Jurkat, Clone E6-1 (cell line): ENCODE measurements around the gene DCLRE1A.
"Not testable (repeated sequence)": the region's sequence is repeated elsewhere in the genome, so short reads cannot be mapped to it uniquely, and the experiment has no call there.

Experiments
- DNase-seq: peaks from one replicate; pipeline ENCODE4 v3.0.0-alpha.2; 2011; ENCODE audit warnings: low read depth, low spot score
- H3K4me3 ChIP-seq: 2 replicates; pipeline ENCODE4 v1.5.1; 2011; ENCODE audit warnings: mild to moderate bottlenecking, low read length, control low read depth, moderate library complexity

The DCLRE1A gene

DNA sequence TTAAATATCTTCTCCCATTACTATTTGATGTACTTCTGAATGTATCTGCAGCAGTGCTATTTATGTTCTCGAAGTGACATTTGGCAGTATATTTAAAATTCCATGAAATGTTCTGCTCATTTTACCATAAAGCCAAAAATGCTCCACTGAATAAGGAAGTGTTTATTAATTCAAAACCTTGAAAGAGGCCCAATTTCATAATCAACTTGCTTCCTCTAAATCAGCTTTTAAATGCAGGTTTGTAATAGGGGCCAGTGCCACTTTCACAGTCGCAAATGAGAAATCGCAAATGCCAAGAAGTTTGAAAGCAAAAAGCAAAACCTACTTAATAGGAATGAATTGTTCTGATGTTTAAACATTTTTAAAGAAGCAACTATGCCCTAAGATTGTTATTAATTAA is 12.0 kb upstream of the DCLRE1A start:
- no peak for DNase-seq
- H3K4me3 ChIP-seq = no peak overlapping the region

DNA sequence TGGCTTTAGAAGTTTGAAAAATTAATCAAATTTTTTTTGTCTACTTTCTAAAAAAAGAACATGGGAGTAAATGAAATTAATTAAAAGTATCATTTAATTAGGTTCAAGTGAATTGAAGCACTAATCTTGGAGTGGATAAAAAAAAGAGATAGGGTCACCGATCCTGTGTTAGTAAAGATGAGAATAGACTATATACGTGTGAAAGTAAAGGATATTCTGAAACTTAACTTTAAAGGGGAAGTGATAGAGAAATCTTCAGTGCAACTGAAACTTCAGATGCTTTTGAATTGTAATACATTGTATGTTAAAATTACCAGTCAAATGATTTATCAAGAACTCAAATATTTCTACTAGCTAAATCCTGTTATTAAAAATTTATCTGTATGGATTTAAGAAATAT is 5.4 kb upstream of the DCLRE1A start:
- no peak overlapping the region for H3K4me3 ChIP-seq
- DNase-seq = no peak

DNA sequence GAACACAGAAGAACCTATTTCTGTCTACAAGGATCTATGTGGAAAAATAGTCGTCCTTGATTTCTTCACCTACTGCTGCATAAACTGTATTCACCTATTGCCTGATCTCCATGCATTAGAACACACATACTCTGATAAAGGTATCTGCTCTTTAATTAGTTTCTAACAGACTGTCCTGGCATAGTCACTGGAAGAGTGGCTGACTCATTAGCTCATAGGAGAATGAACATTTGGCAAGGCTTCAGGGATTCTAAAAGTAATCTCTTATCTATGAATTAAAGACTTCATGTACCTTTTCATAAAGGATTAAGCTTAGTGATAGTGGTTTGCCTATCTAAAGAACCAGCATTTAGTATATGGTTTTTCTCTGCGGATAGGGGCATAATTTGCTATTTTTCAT is 4.7 kb upstream of the DCLRE1A start:
- DNase-seq = no peak

DNA sequence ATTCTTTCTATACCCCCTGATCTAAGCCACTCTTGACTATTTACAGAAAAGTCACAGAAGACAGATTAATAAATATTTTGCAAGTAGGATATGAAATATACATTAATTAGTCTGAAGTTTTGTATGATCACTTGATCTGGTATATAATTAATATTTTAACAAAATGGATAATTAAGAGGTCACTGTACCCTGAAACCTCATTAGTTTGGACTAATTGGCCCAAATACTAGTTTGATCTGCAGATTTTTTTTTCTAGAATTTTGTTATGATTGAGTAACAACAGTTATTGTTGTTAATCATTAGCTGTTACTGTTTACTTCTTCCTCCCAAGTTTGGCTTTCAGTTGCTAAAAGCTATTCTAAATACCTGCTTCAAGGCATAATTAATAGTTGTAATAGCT is 3.3 kb upstream of the DCLRE1A start:
- no peak for DNase-seq
- H3K4me3 ChIP-seq = no peak overlapping the region

More for the DNA sequence above, 4.7 kb upstream of the DCLRE1A start:
- H3K4me3 ChIP-seq = no peak overlapping the region

DNA sequence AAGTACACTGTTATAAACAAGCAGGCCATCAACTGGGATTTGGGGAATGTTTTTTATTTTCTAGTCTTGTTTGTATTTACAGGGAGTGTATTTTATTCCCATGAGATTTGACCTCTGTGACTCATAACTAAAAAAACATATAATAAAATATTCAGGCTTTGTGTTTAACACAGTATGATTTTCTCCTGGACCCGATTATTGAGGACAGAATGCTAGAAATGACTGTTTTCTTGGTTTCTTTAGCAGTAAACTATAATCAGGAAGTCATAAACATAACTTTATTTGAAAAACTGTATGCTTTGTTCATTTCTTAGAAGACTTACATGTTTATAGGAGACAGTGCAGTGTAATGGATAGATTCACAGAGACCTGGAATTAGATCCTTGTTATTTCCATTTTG is 2.7 kb upstream of the DCLRE1A start:
- DNase-seq = no peak
- no peak overlapping the region for H3K4me3 ChIP-seq

DNA sequence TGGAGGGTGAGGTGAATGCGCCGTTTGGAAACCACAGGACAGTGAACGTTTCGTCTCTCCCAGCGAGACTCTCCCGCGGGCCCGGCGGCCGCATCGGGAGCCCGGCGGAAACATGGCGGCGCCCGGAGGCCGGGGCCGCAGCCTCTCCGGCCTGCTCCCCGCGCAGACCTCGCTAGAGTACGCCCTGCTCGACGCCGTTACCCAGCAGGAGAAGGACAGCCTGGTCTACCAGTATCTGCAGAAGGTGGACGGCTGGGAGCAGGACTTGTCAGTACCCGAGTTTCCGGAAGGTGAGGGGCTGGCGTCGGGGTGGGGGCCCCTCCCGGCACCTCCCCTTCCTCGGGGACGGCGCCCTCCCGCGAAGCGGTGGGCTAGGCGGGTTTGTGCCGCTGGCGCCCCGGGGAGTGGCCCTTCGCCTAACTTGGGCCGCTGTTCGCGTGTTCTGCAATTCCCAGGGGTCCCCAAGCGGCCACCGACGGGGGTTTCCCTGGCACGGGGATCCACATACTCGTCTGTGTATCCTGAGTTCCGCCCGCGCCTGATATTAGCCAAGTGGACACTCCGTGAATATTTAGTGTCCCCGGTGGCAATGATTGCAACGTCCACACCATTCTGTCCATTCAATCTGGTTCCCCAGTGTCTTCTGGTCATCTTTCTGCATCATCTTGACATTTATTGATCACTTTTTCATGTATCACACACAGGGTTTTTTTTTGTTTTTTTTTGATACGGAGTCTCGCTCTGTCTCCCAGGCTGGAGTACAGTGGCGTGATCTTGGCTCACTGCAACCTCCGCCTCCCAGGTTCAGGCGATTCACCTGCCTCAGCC is 1.1 kb upstream of the DCLRE1A start:
- peak overlapping the region; percentile 87 for H3K4me3 ChIP-seq

DNA sequence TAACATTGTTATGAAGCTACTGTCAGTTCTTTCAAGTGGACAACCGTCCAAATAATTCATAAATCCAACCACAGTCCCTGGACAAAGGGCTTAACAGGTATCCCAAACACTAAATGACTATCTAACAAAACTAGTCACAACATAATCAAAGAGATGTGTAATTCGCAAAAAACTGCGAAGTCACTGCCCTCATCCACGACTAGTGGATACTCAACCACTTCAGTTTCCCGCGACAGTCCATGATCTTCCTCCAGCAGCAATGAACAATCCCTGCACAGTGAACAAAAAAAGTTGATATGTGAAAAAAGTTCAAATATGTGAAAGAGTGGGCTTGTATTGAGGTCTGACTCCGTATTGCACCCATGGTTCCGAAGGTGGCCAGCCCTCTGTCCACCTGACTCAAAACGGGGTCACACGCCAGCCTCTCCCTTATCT is 287 bp downstream of the DCLRE1A start:
- DNase-seq = no peak
- H3K4me3 ChIP-seq = peak overlapping the region; percentile 87

More for the DNA sequence above, 1.1 kb upstream of the DCLRE1A start:
- DNase-seq = peak; percentile 35

DNA sequence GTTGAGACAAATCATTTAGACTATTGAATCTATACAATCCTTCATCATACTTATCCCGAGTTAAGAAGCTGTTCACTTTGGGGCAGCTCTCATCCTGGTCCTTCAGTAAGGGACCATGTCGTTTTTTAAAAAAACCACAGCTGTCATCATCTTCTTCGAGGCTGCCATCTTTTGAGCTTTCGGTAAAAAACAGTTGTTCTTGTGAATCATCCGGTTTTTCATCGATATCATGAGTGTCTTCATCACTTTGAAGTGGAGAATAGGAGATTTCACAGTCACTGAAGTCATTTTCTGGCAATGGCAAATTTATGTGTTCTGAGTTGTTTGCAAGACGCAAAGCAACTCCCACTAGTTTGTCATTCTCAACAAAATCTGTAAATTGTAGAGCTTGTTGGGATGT is 3.9 kb downstream of the DCLRE1A start:
- DNase-seq = no peak
- H3K4me3 ChIP-seq = no peak overlapping the region

DNA sequence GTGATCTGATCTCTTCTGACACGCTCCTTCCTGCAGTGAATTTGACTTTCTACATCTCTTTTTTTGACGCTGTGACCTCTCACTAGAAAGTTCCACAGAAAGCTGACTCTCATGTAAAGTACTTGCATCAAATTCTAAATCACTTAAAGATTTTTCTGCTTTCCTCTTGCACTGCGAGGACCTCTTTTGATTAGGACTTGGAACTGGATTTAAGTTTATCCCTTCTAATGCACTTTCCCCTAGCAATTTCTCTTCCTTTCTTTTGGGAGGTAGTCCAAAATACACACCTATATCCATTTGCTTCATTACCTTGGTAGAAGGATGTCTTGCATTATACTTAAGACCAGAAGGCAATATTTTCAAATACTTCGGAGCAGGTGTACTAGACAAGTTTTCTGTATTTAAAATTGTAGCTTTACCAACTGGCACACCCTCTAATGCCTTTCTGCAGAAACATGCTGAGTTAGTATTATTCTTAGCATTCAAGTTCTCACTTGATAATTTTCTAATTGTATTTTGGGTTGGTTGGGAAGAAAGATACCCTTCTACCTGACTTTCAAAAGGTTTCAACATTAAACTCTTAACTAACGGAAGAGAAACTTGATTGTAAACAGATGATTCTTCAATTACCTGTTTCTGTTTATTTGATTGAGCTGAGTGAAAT is 4.6 kb downstream of the DCLRE1A start:
- H3K4me3 ChIP-seq = no peak overlapping the region
- DNase-seq = no peak

DNA sequence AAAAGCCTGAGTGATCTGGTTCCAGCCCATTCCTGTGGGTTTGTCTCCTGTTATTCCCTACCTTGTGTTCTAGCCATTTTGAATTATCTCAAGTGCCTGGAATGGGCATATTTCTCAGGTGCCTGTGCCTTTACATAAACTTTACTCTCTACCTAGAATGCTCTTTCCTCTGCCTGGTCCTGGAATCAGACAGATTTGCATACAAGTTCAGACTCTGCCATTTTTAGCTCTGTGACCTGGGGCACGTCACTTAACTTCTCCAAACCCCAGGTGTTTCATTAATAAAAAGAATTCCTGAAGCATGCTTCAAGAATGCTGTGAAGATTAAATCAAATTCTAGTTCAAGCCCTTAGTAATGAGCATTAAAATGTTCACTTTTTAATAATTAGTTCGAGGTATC is 7.8 kb downstream of the DCLRE1A start:
- no peak for DNase-seq
- no peak overlapping the region for H3K4me3 ChIP-seq

DNA sequence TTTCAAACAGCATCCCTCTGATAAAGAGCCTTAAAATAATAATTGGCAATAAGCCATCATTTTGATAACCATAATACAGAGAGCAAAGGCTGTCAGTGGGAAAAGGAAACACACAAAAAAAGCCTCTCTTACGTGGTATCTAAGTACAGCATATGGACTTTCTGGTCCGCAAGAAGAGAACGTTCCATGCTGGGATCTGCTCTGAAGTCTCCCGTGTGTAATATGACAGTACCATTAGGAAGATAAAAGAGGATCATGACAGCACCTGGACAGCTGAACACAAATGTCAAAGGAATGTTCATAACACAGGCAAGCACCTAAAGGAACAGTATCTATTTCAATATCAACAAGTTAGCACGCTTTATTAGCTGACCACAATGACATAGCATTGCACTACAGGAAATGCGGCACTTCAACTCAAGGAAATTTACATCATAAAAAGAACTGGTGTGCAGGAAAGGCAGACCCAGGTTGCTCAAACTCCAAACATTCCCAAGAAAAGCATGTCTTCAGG is 9.9 kb downstream of the DCLRE1A start:
- H3K4me3 ChIP-seq = no peak overlapping the region

DNA sequence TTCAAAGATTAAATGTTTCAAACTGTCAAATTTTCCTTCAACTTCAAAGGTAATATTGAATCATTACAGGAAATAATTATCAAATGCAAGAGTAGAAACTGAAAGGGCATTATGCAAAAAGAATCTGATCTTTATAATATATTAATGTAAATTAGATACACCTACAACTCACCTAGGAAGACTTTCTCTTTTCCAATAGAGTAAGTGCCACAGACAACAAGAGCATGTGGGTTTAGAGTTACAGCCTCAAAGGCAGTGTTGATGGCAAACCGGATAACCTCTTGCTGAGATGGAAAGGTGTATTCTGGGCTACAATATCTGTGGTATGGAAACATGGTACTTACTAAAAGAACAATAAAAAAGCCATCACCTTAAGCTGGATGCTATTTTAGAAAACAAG is 11.7 kb downstream of the DCLRE1A start:
- no peak overlapping the region for H3K4me3 ChIP-seq
- DNase-seq = no peak

More for the DNA sequence above, 9.9 kb downstream of the DCLRE1A start:
- DNase-seq = no peak

DNA sequence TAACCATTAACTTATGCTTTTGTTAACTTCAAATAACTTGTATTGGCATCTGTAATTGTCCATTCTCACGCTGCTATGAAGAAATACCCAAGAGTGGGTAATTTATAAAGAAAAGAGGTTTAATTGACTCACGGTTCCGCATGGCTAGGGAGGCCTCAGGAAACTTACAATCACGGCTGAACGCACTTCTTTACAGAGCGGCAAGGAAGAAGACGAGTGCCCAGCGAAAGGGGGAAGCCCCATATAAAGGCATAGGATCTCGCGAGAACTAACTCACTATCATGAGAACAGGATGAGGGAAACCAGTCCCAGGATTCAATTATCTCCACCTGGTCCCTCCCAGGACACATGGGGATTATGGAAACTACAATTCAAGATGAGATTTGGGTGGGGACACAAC is 25.3 kb downstream of the DCLRE1A start:
- H3K4me3 ChIP-seq, DNase-seq: not testable (repeated sequence)

DNA sequence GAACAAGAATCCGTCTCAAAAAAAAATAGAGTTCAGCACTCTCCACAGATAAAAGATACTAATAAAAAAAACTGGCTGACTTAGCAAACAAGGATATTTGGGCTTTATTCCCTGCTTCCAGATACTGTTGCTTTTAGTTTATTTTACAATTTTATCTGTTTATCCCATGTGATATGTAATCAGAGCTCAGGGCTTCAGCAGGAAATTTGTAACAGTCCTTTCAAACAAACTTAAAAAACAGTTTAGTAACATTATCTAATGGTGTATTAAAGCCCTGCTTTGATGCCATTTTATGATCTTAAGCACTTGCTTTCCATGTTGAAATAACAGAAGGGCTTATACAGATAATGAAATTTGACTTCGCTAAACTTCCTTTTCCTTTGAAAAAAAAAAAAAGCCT is 28.1 kb downstream of the DCLRE1A start:
- no peak for DNase-seq
- H3K4me3 ChIP-seq = no peak overlapping the region

DNA sequence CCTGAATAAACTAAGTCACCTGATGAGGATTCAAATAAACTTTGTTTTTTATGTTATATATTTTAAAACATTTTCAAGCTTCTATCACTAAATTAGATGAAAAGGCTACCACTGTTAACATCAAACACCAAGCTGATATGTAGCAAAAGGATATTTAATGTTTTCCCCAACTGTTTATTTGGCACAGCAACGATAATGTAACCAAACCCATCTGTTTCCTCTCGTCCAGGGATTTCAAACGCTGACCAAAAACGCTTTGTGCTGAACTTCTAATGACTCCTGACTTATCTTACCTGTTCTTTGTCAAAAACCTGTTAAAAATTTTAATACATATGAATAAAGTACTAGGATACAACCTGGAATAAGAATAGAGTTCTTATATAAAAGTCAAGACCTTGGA is 30.5 kb downstream of the DCLRE1A start:
- no peak overlapping the region for H3K4me3 ChIP-seq
- DNase-seq = no peak

DNA sequence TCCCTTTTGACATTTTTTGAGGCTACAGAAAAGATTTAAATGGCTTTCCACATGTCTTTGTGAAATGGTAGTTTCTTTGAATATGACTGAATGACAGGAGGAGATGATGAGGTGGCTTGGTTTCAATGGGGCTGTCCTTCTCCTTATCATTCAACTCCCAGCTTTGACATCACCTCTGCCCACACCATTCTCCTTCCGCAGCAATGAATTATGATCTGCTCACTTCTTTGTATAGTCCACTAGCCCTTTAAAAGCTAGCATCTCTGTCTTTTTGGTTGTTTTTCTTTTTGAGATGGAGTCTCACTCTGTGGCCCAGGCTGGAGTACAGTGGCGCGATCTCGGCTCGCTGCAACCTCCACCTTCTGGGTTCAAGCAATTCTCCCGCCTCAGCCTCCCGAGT is 31.7 kb downstream of the DCLRE1A start:
- DNase-seq = no peak
- H3K4me3 ChIP-seq = no peak overlapping the region

DNA sequence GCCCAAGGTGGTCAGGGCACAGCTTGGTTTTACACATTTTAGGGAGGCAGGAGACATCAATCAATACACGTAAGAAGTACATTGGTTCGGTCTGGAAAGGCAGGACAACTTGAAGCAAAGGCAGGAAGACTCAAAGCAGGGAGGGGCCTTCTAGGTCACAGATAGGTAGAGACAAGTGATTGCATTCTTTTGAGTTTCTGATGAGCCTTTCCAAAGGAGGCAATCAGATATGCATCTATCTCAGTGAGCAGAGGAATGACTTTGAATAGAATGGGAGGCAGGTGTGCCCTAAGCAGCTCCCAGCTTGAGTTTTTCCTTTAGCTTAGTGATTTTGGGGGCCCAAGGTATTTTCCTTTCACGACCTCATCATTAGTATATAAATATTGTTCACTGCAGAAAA is 32.6 kb downstream of the DCLRE1A start:
- DNase-seq, H3K4me3 ChIP-seq: not testable (repeated sequence)

DNA sequence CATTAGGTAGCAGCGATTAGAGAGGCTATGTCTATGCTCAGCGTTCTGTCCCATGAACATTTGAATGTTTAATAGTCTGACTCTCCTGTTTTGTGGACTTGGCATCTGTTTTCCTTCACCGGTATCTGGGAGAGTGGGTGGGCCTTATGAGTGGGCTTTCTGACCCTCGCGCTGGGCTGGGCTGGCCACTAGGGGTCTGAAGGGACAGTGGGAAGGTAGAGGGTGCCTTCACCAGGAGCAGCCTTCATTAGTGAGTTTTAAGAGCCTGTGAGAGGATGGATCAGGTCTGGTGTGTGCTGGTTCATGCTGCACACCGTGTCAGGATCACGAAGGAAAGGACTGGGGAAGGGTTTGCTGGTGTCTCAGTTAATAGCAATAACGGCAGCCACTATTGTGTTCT is 33.4 kb downstream of the DCLRE1A start:
- H3K4me3 ChIP-seq = no peak overlapping the region
- no peak for DNase-seq

DNA sequence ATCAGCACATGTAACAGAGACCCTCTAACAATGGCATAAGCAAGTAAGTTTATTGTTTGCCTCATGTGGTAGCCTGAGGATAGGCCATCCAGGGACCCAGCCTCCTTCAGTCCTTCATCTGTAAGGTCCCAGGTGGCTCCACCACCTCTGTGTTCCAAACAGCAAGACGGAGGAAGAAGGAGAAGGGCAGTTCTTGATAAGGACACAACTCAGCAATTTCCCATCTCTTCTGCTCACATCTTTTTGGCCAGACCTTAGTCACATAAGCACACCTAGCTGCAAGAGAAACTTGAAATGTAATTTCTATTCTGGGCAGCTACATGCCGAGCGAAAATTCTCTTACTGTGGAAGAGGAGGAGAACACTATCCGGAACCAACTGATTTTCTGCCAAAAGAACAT is 33.9 kb downstream of the DCLRE1A start:
- H3K4me3 ChIP-seq = no peak overlapping the region
- no peak for DNase-seq

DNA sequence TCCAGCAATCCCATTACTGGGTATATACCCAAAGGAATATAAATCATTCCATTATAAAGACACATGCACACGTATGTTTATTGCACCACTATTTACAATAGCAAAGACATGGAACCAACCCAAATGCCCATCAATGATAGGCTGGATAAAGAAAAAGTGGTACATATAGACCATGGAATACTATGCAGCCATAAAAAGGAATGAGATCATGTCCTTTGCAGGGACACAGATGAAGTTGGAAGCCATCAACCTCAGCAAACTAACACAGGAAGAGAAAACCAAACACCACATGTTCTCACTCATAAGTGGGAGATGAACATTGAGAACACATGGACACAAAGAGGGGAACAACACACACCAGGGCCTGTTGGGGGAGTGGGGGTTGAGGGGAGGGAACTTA is 39.2 kb downstream of the DCLRE1A start:
- H3K4me3 ChIP-seq, DNase-seq: not testable (repeated sequence)
